Erythroblast (primary cell): ENCODE results near the gene CLCNKA.
A peak's percentile ranks its signal among the peaks of the same experiment; 100 is the strongest.
"Not testable (repeated sequence)": the region's sequence is repeated elsewhere in the genome, so short reads cannot be mapped to it uniquely, and the experiment has no call there.

Experiments used
- DNase-seq, 2 experiments: peaks; one replicate each; lab custom pipeline; 2025; lab: John Stamatoyannopoulos, UW
- GATA1 ChIP-seq: IDR thresholded peaks from 2 replicates; pipeline ENCODE4 v1.6.1; 2011; ENCODE audit warnings: low read depth, mild to moderate bottlenecking, control low read depth, low read length, moderate library complexity
- POLR2A ChIP-seq: IDR thresholded peaks from 2 replicates; pipeline ENCODE4 v1.6.1; 2011; ENCODE audit warnings: mild to moderate bottlenecking, low read length

CLCNKA gene

DNA sequence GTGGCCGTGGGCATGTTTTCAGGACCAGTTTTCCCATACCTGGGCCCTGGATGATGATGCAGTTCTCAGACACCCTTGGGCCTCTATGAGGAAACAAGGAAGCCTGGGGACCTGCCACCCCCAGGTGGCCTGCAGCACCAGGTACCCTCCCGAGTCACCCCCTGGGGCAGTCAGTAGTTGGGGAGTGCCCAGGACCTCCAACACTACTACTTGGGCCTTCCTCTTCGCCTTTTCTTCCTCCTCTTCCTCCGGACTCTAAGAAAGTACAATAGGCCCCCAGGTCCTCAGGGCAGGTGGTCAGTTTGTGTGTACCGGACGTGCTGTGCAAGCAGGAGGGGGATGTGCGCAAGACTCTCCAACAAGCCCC is 29.7 kb upstream of the CLCNKA start:
- no peak for DNase-seq
- TF ChIP-seq POLR2A (no peak), GATA1 (no peak)

DNA sequence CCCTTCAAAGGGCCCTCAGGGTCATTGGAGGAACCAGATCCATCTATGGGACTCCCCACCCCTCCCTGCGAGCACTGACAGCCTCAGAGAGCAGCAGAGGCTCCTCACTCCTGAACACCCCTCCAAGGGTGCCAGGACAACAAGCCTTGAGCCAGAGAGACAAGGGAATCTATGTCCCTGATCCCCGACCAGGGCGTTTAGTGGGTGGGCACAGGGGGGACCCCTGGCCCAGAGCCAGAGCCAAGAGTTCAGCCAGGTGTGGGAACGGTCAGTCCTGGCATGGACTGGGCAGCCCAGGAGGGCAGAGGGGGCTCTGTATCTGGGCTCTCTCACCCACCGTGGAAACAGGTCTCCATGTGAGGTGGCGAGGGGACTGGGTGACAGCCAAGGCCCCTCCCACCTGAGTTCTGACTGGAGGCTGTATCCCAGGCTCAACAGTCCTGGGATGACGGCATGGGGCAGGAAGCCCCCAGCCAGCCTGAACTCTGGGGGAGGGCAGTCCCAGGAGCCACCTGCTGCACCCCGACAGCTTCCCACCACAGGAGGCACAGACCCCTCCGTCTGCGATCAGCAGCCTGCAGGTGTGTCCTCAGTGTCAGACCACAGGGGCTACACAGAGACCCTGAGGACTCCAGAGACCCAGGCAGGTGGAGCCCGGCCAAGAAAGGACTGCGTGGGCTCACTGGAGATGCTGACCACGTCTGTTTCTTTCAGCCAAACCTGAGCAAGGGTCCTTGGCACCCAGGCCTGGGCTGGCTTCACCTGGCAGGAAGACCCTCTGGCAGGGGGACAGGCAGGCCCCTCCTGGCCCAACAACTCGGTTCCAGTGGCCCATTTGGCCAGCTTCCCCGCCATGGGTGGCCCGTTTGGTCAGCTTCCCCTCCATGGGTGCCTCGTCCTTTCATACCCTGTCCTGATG is 29.0 kb upstream of the CLCNKA start:
- TF ChIP-seq POLR2A, result no peak
- TF ChIP-seq GATA1, result no peak
- DNase-seq, result no peak

DNA sequence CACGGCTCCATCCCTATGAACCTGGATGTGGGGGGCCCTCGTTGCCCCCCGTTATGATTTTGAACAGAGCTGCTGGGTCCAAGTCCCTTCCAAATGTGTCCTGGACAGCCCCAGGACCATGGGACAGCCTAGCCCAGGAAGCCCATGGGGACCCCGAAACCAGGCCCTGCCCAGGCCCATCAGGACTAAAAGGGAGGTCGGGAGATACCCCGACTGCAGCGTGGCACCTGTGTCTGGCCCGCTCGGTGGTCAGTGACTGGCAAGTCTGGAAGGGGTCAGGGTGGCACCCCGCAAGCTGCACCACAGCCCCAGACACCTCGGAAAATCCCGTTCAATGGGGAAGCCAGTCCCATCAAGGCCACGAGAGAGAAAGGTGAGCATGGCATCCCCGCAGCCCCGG is 28.2 kb upstream of the CLCNKA start:
- no peak for DNase-seq
- TF ChIP-seq GATA1, result no peak
- TF ChIP-seq POLR2A, result no peak

DNA sequence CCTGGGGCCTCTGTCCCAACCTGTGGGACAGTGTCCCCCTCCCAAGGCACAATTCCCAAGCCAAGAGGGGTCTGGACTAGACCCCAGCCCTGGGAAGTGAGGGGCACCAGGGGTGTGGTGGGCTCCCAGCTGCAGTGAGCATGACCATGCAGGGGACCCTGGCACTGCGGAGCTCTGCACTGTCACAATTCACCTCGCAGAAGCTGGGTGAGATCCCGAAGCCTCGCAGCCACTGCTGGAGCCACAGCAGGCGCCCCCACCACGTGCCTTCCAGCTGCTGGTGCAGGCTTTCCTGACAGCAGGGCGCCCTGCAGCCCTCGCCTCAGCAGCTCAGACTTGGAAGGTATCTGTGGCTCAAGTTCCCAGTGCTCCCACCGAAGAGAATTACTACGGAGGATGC is 27.8 kb upstream of the CLCNKA start:
- DNase-seq, result no peak
- TF ChIP-seq POLR2A (no peak), GATA1 (no peak)

DNA sequence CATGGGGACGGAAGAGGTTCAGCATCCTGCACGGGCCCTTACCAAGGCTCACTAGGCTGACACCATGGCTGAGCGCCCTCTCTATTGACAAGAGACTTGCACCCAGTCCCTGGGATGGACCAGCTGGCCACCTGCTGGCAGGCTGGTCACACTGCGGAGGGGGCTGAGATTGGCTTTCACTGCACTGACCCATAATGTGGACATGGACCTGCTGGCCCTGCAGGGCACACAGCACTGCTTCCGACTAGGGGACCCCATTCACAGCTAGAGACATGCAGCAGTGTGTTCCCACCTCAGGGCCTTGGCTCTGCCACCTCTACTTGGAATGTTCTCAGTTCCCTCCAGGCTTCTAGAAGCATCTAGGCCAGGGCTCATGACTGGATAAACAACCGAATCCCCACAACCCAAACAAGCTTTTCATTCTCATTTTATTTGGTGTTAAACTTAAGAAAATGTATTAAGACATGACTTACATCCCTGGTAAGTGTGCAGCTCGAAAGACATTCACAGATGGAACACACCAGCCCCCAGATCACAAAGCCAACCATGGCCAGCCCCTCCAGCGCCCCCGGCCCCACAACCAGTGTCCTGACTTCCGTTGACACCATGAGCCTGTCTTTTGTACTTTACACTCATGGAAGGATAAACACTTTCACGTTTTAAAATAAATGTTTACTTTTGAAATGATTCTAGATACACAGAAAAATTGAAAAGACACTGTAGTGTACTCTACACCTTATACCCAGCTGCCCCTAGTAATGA is 27.1 kb upstream of the CLCNKA start:
- DNase-seq, result peak; percentile 56 to 74
- TF ChIP-seq GATA1, result no peak
- TF ChIP-seq POLR2A, result no peak

DNA sequence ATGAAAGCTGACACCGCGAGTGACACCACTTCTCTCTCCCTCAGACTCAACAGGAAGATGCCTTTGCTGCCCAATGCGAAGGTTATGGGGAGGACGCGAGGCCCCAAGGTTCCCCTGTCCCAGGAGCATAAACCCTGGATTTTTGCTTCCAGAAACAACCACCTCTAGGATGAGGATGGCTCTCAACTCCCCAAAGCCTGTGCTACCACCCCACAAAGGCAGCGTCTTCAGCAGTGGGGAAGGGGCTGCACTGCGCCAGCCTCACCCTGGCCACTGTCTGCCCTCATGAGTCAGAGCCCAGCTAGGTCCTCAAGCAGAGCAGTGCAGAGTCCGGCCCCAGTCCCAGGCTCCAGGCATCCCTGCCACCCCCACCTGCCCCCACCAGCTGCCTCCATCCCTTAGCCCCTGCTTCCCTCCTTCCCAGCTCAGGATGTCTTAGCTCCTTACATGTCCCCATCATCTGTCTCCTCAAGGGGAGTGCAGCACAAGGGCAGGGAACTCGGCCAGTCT is 24.7 kb upstream of the CLCNKA start:
- no peak for DNase-seq
- TF ChIP-seq GATA1, result no peak
- no peak for TF ChIP-seq POLR2A

DNA sequence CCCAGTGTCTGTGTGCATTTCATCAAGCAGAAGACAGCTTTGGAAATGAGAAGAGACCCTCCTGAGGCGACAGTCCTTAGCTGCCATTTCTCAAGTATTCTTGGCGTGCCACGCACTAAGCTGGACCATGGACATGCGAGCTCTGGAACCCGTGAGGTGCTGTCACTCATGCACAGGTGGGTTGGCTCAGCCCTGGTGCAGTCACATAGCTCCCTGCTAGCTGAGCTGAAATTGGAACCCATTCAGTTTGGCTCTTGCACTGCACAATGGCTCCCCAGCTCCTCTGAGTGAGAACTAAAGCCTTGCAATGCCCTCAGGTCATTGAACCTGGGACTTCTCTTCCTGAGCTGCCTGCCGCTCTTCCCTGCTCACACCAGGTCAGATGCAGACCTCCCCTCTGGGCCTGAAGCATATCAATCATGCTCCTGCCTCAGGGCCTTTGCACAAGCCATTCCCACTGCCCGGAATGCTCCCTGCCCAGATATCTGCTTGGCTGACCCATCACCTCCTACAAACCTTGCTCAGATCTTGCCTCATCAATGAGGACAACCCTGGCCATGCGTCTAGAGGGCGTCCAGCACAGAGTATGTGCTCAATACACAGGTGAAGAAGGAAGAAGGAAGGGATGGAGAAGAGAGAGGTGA is 24.1 kb upstream of the CLCNKA start:
- DNase-seq, result no peak
- no peak for TF ChIP-seq POLR2A
- TF ChIP-seq GATA1, result no peak

DNA sequence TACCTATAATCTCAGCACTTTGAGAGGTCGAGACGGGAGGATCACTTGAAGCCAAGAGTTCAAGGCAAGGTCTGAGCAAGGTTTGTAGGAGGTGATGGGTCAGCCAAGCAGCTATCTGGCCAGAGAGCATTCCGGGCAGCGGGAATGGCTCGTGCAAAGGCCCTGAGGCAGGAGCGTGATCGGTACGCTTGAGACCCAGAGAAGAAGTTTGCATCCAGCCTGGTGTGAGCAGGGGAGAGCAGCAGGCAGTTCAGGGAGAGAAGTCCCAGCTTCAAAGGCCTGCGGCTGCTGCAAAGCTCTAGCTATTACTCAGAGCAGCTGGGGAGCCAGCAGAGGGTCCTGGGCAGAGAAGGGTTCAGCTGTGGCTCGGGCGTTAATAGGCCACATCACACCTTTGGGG is 22.9 kb upstream of the CLCNKA start:
- TF ChIP-seq GATA1 (no peak), POLR2A (no peak)
- no peak for DNase-seq

DNA sequence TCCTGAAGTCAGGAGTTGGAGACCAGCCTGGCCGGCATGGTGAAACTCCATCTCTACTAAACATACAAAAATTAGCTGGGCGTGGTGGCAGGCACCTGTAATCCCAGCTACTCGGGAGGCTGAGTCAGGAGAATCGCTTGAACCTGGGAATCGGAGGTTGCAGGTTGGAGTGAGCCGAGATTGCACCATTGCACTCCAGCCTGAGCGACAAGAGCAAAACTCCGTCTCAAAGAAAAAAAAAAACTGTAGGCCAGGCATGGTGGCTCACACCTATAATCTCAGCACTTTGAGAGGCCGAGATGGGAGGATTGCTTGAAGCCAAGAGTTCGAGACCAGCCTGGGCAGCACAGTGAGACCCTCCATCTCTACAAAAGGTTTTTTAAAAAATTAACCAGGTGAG is 20.6 kb upstream of the CLCNKA start:
- not testable (repeated sequence) for DNase-seq

DNA sequence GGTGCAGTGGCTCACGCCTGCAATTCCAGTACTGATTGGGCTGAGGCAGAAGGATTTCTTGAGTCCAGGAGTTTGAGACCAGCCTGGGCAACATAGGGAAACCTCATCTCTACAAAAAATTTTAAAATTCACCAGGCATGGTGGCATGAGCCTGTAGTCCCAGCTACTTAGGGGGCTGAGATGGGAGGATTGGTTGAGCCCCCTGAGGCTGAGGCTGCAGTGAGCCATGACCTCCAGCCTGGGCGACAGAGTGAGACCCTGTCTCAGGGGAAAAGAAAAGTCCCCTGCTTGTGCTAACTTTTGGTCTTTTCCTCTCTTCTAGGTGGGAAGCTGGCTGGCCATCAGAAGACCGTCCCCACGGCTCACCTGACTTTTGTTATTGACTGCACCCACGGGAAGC is 16.2 kb upstream of the CLCNKA start:
- DNase-seq, result no peak
- no peak for TF ChIP-seq POLR2A
- TF ChIP-seq GATA1, result no peak

DNA sequence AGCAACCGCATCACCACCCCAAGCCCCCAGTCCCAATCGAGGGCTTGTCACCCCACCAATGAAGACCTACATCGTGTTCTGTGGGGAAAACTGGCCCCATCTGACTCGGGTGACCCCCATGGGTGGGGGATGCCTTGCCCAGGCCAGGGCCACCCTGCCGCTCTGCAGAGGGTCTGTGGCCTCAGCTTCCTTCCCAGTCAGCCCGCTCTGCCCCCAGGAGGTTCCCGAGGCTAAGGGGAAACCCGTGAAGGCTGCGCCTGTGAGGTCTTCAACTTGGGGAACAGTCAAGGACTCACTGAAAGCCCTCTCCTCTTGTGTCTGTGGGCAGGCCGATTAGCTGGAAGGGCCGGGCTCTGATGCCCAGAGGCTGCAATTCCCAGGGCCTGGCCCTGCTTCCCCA is 15.8 kb upstream of the CLCNKA start:
- no peak for TF ChIP-seq POLR2A
- no peak for DNase-seq

DNA sequence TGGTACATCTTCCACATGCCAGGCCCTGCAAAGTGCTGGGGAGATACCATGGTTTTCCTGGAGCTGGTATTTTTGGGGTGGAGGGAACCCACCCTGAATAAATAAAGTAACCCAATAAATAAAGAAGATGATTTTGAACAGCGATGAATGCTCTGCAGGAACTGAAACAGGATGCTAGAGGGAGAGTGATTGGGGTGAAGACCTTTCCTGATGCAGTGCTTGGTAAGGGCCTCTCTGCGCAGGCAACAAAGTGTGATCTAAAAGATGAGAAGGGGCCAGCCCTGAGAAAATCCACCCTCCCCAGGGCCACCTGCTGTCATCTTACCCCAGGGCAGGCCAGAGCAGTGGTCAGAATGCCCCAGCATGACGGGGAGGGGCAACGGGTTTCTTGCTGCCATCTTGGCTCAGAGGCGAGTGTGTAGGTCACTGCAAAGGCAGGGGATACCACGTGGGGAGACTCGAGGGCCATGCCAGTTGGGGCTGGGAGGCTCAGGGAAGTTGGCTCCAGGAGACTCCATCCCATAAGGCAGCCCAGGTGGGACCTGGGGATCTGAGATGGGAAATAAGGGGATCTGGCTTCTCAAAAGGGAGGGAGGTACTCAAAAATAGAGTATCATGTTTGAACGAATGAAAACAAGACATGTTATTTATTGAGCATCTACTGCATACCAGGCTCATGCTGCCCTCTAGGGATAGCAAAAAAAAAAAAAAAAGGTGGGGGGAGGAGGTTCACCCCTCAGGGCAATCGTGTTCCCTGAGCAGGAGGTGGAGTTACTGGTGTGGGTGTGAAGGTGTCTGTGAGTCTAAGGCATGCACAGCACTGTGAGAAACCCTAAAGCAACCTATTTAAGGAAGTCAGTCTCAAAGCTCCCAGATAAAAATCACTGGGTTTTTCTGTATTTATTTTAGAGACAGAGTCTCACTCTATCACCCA is 15.0 kb upstream of the CLCNKA start:
- peak in 1 of 2 experiments; percentile 28 for DNase-seq
- TF ChIP-seq POLR2A, result no peak

DNA sequence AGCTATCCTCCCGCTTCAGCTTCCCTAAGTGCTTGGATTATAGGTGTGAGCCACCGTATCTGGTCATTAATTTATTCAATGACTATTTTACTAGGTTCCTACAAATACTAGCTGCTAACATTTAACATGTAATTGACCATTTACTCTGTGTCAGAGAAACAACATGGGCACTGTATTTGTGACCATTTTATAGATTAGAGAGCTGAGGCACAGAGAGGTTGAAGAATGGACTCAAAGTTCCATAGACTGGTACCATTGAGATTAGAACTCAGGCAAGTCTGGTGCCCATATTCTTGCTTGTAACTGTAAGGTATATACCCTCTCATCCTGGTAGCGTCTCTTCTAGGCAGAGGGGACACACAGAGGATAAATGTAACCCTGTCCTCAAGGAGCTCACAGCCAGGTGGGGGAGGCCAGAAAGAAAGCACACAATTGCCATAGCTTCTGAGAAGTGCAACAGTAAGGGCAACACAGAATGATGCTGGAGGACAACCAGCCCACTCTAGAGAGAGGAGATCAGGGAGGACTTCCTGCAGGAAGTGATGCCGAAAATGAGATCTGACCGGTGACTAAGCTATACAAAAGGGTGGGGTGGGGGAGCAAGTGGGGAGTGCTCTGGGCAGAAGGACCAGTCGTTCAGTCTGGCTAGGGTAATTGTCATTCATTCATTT is 14.0 kb upstream of the CLCNKA start:
- TF ChIP-seq POLR2A, result no peak
- TF ChIP-seq GATA1, result no peak
- no peak for DNase-seq
